ENCODE results near the gene MDM4. TPM values are rescaled to one million over a fixed set of nuclear protein-coding genes. Genes with fewer than 3 reads are reported as not detected.
A peak's percentile ranks its signal among the peaks of the same experiment; 100 is the strongest.

The MDM4 gene
- total RNA-seq, 1 experiment from 2014 or later, result 50.8 TPM

DNA sequence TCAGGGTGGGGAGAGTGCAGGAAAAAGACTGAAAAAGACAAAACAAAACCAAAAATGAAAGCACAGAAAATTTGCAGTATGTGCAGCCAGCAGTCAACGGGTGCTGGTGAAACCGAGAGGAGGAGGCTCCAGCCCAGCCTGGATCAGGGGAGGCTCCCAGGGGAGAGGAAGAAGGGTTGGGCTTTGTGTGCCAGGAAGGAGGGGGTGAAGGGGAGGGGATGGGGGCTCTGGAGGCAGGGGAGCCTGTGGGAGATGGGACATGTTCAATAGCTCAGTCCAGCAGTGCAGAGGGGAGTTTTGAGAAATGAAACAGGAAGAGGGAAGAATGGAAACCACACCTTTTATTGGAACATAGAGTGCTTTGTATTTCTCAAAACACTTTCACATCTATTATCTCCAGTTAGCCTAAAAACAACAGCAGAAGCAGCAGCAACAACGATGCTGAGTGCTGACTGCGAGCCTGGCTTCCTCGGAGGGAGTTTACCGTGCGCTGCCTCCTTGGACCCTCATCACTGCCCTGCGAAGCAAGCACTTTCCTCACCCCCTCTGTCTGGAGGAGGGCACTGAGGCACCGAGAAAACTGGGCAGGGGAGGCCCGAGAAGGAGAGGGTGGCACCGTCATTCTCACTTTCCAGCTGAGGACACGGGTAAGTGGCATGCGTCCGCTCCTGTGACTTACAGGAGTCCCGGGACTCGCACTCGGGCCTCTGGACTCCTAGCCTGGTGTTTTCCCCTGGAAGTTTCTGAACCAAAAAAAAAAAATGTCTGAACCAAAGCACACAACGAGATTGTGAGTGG, 62.9 kb downstream of the MDM4 start:
- DNase-seq (ENCODE audit: low spot score), result no peak

DNA sequence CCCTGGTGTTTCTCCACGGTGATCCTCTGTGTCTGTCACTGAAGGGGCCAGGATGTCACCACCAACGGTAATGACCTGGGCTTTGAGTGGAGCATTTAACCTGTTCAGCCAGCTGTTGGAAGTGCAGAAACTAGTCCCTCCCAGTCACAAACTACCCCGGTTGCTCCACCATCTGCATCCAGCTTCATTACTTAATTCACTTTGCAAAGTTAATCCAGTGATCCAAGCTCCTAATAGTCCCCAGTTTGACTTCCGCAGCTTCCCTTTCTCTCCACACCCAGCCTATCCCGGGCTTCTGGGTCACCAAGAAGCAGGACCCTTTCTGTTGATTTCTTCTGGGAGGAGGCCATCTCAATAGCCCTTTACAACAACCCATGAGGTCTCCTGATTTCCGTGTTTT, 63.5 kb downstream of the MDM4 start:
- no peak for DNase-seq (ENCODE audit: low spot score)

DNA sequence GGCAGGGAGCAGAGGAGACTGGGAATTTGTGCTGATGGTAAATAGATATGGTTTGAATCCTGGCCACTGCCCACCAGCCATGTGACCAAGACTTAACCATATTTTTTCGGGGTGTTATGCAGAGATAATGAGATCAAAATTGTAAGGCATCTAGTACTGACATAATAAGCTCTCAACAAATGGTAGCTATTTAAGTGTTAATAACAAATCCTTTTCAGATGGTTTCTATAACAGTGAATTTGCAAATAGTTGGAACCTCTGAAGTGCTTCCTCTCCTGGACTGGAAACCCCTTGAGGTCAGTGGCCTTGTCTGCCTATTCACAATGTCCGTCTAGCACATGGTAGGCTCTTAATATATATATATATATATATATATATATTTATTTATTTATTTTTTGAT, 64.7 kb downstream of the MDM4 start:
- DNase-seq (ENCODE audit: low spot score), result no peak

DNA sequence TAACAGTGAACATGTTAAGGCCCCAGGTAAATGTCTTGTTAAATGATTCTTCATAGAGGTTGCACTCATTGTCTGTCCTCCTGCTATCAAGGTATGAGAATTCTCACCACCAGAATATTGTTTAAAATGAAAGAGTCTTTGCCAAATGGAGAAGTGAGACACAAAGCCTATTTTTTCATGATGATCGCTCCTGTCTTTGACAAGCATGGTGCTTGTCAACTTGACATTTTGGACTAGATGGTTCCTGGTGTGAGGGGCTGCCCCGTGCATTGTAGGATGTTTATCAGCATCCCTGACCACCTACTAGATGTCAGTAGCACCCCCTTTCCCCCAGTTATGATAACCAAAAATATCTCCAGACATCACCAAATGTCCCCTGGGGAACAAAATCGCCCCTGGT, 65.6 kb downstream of the MDM4 start:
- no peak for DNase-seq (ENCODE audit: low spot score)

DNA sequence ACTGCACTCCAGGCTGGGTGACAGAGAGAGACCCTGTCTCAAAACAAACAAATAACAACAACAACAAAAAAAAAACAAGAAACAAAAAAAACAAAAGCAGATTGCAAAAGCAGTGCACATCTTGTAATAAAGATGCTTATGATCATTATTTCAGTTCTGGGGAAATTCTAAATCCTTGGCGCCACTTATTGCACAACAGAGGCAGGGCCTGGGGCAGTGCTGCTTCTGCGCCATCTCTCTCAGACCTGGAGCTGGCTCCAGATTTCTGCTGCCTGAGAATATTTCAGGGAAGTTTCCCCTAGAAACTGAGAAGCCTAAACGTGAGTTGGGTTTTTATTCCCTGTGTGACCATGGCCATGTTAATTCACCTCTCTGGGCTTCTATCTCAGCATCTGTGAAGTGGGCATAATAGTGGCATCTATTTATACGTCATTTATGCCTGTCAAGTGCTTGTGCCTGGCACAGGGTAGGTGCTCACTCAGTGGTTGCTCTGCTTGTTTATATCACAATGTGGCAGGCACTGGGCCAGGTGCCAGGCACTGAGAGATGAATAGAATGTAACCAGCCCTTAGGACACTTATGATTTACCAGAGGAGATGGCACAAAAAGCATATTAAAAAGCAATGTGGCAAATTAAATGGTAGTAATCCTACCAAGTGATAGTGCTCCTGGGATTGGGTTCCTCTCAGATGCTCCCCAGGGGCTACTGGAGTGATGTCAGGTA, 67.9 kb downstream of the MDM4 start:
- DNase-seq (ENCODE audit: low spot score), result no peak

DNA sequence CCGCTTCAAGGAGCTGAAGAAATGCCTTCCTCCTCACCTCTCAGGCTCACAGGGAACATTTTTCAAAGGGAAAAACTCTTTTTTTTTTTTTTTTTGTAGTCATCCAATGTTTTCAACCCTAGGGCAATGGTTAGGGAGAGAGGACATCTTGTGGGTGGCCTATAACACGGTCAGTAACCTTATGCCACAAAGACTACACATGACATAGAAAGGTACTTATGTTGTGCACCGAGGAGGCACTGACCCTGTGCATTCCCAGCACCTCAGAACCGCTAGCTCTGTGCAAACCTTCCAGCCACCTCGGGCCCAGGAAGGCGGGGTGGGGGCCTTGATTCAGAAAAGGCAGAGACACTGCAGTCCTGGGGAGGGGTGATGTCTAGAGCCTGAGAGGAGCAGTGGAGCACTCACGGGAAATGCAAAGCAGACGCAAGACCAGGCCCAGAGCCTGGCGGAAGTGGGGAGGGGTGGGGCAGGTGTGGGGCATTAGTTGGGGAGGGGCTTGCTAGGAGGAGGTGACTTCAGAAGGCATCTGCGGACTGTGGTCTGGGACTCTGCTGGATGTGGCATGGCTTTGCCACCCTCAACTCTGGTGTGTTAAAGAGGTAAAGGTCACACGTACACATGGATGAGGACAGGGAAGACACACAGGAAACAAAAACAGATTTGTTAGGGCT, 68.6 kb downstream of the MDM4 start:
- no peak for DNase-seq (ENCODE audit: low spot score)

DNA sequence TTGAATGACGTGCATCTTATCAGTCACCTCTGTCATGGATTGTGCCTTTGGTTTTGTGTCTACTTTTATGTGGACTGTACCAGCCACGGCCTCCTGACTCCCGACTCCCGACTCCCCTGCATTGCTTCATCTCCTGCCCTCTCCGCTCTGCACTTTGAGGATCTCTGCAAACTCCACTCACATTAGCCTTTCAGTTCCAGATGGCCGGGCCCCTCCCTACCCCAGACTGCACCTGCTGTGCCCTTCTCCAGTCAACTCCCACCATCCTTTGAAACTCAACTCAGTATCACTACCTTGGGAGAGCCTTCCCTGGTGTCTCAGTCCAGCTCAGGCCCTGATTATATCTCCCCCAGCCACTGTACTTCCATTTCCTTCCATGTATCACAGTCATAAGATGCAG, 71.4 kb downstream of the MDM4 start:
- DNase-seq (ENCODE audit: low spot score), result no peak

DNA sequence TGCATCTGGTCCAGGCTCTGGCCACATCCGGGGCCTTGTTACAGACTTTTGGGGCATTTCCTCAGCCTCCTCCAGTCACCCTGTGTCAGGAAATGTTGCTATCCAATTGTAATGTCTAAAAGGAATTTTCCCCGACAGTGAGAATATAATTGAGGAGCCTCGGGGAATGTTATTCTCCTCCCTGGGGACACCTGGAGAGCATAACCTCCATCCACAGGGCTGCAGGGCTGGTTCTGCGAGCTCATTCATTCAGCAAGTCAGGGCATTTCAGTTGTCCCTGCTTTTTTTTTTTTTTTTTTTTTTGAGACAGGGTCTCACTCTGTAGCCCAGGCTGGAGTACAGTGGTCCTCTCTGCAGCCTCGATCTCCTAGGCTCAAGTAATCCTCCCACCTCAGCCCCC, 72.6 kb downstream of the MDM4 start:
- no peak for DNase-seq (ENCODE audit: low spot score)

DNA sequence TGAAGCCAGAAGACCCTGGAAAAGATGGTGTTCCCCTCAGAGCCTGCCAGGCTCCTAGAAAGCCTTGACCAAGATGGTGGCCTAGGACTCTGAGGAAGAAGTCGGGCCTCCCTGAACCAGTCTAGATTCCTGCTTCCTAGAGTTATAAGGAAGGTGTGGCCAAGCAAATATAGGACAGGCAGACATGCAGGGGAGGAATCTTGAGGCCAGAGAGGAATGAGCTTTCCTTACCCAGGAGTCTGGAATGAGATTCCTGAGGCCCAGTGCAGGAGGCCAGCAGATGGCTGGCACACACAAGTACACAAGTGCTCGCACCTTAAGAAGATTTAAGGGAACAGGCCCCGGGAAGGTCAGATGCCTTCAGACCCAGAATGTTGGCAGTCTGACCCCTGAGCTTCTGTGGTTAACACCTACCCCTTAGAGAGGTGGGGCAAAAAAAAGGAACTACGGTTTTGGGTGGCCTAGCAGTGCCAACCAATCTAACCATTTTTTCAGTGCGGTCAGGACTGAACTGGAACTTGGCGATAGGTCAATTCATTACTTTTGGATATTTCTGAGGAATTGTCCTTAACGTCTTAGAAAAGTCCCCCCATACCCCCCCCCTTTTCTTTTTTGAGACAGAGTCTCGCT, 73.3 kb downstream of the MDM4 start:
- DNase-seq (ENCODE audit: low spot score), result no peak

DNA sequence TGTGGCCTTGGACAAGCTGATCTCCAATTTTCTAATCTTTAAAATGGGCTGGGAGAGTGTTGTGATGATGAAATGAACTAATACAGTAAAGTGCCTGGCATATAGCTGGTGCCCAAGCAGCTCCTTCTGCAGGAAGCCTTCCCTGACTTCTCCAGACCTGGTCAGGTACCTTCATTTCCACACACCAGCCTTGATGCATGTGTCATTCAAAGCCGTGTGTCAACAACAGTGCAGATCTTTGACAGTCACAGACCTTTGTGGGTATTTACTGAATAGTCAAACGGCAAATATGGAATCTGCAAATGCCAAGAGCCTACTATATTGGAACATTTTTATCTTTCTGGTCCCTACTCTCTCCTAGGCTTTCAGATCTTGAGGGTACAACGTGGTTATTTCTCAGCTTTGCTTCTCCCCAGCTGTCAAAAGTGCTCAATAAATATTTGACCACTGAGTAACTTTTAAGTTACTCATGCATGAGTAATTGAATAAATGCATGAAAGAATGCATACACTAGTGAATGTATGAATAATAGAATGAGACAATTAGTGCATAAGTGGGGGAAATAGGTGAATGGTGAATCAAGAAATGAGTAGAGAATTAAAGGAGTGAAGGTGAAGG, 75.4 kb downstream of the MDM4 start:
- DNase-seq (ENCODE audit: low spot score), result peak; percentile 79

DNA sequence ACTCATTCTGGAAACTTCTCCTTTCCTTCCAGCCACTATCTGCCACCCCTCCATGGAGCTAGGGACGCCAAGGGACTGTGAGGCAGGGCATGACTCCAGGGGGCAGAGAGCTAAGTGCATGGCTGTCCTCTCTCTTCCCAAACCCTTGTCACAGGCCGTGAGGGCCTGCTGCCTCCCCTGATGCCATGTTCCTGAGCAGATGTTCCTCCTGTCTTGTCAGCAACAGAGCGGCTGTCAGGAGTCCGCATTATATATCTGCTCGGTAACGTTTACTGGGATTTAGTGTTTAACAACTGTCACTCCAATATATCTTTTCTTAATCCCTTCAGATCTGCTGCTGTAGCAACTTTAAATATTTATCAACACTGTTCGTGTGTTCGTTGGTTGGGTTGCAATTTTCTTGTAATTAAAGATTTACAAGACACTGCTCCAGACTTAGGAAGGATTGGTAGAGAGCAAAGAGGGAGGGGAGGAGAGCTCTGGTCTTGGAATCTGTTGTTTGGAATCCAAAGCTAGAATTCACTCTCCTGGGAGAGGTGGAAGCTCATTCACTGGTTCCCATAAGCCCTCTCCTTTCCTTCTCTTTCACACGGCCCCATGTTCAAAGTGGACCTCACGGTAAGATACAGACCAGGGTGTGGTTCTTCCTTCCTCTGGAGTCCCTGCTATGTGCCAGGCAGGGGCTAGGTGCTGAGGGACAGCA, 76.2 kb downstream of the MDM4 start:
- DNase-seq (ENCODE audit: low spot score), result no peak

DNA sequence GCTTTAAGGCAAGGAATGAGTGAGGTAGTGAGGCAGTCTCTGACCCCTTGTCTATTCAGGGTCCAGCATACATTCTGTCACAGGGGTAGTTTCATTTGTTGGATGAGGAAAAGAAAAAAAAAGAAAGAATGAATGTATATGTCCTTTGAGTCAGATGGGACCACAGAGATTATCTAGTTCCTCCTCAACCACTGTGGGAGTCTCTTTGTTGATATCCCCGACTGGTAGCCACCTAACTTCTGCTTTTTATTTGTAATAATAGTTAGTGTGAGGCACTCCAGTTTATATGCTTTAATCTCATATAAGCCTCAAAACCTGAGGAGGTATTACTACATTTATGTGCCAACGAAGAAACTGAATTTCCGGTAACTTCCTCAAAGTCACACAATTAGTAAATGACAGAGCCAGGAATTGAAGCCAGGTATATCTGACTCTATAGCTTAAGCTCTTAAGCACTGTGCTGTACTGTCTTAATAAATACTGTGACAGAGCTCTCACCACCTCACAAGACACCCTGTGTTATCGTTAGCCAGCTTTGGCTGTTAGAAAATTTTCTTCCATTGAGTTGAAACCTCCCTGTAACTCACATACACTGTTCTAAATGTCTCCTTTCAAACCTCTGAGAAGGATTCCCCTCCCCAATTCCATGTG, 82.2 kb downstream of the MDM4 start:
- DNase-seq (ENCODE audit: low spot score), result no peak

DNA sequence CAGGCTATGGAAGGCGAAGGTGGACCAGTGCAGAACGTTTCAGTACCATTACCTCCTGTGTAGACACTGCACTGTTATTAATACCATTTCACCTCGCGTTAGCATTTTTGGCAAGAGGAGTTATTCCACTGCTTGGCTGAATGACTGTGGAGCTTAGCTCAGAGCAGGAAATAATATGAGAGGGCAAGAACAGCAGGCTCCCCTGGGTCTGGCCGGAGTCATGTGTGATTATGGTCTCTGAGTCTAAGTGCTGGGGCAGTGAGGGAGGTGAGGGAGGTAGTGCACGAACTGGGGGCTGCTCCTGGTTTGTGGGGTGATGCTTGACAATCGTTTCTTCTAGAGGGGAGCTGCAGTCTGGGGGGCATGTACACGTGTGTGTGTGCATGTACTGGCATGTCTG, 82.9 kb downstream of the MDM4 start:
- DNase-seq (ENCODE audit: low spot score), result no peak

DNA sequence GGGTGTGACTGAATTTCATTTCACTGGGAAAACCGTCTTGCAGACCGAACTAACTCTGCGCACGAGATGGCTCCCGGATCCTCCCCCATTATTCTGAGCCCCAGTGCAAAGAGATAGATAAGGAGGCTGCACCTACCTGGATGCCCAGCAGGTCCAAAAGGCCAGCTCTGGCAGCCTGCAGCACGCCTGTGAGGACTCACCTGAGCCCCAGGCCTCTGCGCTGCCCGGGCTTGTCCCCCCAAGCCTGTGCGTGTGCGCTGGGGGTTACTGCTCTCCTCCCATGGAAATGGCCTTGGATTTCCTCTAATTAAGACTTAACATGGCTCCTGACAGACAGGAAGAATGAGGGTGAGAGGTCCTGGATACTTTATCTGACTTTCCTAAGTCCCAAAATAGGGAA, 83.4 kb downstream of the MDM4 start:
- DNase-seq (ENCODE audit: low spot score), result no peak

DNA sequence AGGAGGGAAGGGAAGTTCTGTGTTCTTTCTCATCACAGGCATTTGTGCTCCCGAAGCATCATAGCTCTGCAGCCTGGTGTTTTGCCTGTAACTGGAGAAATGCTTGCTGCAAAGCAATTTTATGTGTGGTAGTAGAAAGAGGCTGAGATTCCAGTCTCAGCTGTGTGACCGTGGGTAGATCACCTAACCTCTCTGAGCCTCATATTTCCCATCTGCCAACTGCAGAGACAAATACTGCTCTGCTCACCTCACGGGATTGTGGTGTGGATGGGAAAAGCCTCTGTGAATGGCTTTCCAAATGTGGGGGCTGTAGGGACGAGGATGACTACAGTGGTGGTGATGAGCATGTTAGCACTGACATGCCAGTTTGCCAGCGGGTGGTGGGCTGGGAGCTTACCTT, 84.0 kb downstream of the MDM4 start:
- no peak for DNase-seq (ENCODE audit: low spot score)

DNA sequence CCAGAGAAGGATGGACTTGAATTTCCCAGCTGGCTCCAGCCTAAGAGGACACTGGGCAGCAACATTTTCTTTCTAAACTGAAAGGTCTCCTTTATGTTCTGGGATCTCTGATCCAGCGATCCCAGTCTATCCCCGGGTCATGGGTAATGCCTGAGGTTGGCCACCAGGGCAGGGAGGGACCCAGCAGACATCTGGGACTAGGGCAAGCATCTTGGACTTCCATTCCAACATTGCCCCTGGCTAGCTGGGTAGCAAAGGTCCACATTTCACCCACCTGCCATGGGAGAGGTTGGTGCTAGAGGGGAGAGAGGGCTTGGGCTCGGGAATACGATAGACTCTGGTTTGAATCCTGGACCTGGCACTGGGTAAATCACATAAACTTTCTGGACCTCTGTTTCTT, 84.8 kb downstream of the MDM4 start:
- no peak for DNase-seq (ENCODE audit: low spot score)

DNA sequence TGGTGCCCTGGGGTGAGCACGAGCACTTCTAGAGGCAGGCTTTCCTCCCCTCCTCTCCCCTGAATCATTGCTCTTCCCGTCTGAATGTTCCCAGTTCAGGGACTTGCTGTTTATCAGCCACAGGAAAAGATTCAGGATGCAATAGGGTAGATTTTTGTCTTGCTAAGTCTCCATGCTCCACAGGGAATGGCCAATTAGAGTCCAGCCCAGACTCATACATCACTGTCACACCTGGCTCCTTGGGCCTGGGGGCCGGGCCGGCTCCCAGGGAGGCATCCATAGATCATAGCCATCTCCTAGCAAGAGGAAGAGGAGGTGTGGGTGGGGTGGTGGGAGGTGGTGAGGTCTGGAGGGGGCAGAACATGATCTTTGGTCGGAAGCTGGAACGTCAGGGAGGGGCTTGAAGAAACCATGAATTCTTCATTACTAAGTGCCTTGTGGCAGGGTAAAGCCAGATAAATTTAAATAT, 85.9 kb downstream of the MDM4 start:
- no peak for DNase-seq (ENCODE audit: low spot score)

DNA sequence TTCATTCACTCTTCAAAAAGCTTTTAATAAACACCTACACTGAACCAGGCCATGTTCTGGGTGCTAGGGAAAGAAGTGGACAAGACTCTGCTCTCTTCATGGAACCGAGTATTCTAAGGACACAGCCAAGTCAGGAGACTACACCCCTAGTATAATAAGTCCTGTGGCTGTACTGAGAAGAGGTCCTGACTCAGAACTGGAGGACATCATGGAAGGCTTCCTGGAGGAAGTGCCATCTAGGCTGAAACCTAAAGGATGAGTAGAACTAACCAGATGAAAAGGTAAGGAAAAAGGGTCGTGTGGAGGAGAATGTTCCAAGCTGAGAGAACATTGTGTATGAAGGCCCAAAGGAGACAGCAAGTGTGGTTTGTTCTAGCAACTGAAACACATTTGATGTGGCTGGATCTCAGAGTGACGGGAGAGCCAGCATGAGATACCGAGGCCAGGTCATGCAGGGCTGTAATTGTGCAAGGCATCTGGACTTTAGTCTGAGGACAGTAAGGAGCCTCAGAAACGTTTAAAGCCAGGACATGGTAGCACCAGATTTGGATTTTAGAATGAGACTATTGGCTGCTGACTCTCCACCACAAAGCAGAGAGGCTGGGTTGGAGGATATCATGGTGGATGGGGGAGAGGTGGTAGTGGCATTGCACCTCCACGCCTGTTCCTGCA, 86.8 kb downstream of the MDM4 start:
- no peak for DNase-seq (ENCODE audit: low spot score)

DNA sequence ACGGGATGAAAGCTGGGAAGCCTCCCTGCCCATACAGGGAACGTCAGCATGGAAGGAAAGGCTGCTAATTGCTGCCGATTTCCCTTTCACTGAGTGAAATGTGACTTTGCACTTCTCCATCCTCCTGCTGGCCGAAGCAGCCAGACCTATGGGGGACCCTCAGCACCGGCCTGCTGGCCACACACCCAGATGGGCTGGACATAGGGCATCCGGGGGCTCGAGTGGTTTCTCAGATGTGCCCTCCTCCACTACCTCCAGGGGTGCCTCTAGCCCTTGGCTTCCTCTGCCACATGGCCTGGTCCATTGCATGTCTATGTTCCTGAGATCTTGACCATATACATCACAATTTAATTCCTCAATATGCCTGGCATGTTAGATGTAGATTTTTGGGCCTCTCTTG, 89.6 kb downstream of the MDM4 start:
- DNase-seq (ENCODE audit: low spot score), result no peak

Data from A172 (cell line).